Prostate gland (tissue), 2 donors: ENCODE measurements around the gene TNS1. TPM values are rescaled to one million over a fixed set of nuclear protein-coding genes. Genes with fewer than 3 reads are reported as not detected.
"Not testable (repeated sequence)": the region's sequence is repeated elsewhere in the genome, so short reads cannot be mapped to it uniquely, and the experiment has no call there.

Experiments used
- DNase-seq: peaks from one replicate; pipeline ENCODE4 v3.0.0-alpha.2; 2019; ENCODE audit warnings: low spot score
- H3K27ac ChIP-seq, 2 donors: fragments of 200-600 bp; sonication (generic); 2 replicates each; pipeline ENCODE4 v1.5.1; 2017 to 2019
- H3K27me3 ChIP-seq: fragments of 200-600 bp; sonication (generic); replicated peaks from 2 replicates; pipeline ENCODE4 v1.5.1; 2019; ENCODE audit not compliant: insufficient read depth
- H3K36me3 ChIP-seq, 2 donors: fragments of 200-600 bp; sonication (generic); 1 replicate in 1 of 2; 2 replicates in 1 of 2; pipeline versions ENCODE4 v1.5.1 to v1.8.1; 2017 to 2019
- H3K4me1 ChIP-seq: fragments of 200-600 bp; sonication (generic); replicated peaks from 2 replicates; pipeline ENCODE4 v1.5.1; 2019
- H3K4me3 ChIP-seq, 2 donors: fragments of 200-600 bp; sonication (generic); 2 replicates each; pipeline ENCODE4 v1.5.1; 2017 to 2019
- H3K9me3 ChIP-seq: fragments of 200-600 bp; sonication (generic); 2 replicates; pipeline ENCODE4 v1.5.1; 2017
- CTCF ChIP-seq, 4 experiments: fragments of 200-600 bp in 2 of 4; fragments of 450-650 bp in 2 of 4; sonication (generic) in 2 of 4; IDR thresholded peaks; 1 replicate in 3 of 4; 2 replicates in 1 of 4; pipeline ENCODE4 v1.5.1; 2016 to 2019; ENCODE audit warnings: antibody characterized with exemption in 4 of 4, mild to moderate bottlenecking in 2 of 4, moderate library complexity in 2 of 4
- POLR2A ChIP-seq: fragments of 450-650 bp; IDR thresholded peaks from one replicate; pipeline ENCODE4 v1.6.1; 2016; ENCODE audit warnings: antibody characterized with exemption, mild to moderate bottlenecking
- POLR2AphosphoS5 ChIP-seq: sonication (generic); formaldehyde crosslinking; IDR thresholded peaks from one replicate; pipeline ENCODE4 v1.6.1; 2017; ENCODE audit warnings: antibody characterized with exemption
- WGBS: methylation state at CpG from one replicate; pipeline ENCODE4 v1.1.5; 2018; 5-methylcytosine and 5-hydroxymethylcytosine counted together
- intact Hi-C: fragments of 100-400 bp; cut with DNase I; formaldehyde crosslinking; loops from one replicate; pipeline ENCODE4 v1.14.2; 2022
- total RNA-seq, 2 donors: library from RNA; depleted of rRNA; stranded (reverse); fragments of >200 nt; gene quantifications; one replicate each; pipeline ENCODE4 v1.1.0, GENCODE V29; 2016

TNS1 gene
- total RNA-seq, result 100 to 1,000 TPM; 238 to 659 TPM

GRCh38 chr2:218002845-218003180 is at the start of gene TNS1:
Gene TNS1 (minus strand): TSS chr2:218002995. CDS start chr2:218002872, 123 bp downstream.
- intact Hi-C loops, result no loop called here
- Histone ChIP-seq H3K27me3 (no peaks in the 10 kb centered on the region), H3K4me1 (no peaks in the 10 kb centered on the region), H3K4me3 (peak within 1 kb of the TSS; percentile 14 to 25), H3K9me3 (no peaks in the 10 kb centered on the region), H3K36me3 (no peaks in the 10 kb centered on the region), H3K27ac (peak within 1 kb of the TSS; percentile 64 to 75)
- no peak for DNase-seq
- WGBS, result 37% methylated on average over 13 of the region's 13 CpGs
- TF ChIP-seq POLR2AphosphoS5 (no peak), CTCF (IDR thresholded peaks at IDR 0.05) (no peak), POLR2A (no peak)

GRCh38 chr2:218051903-218052302 is 49.1 kb upstream of the TNS1 start:
- H3K36me3 ChIP-seq, result no peaks in the 10 kb centered on the region
- H3K9me3 ChIP-seq, result no peaks in the 10 kb centered on the region
- no peak overlapping the region for H3K27ac ChIP-seq
- no peaks in the 10 kb centered on the region for H3K4me1 ChIP-seq
- TF ChIP-seq CTCF (IDR thresholded peaks at IDR 0.05) (no peak), POLR2AphosphoS5 (no peak), POLR2A (no peak)
- DNase-seq, result no peak
- intact Hi-C loops, result no loop called here
- 55% methylated on average over 3 of the region's 3 CpGs for WGBS
- H3K27me3 ChIP-seq, result no peaks in the 10 kb centered on the region
- no peak overlapping the region for H3K4me3 ChIP-seq

- no peak for DNase-seq
- no peak overlapping the region for H3K4me3 ChIP-seq
- no peak overlapping the region for H3K27ac ChIP-seq
- H3K36me3 ChIP-seq, result no peaks in the 10 kb centered on the region
- intact Hi-C loops, result no loop called here
- no peaks in the 10 kb centered on the region for H3K9me3 ChIP-seq
- H3K27me3 ChIP-seq, result no peaks in the 10 kb centered on the region
- TF ChIP-seq POLR2AphosphoS5 (no peak), CTCF (IDR thresholded peaks at IDR 0.05) (no peak), POLR2A (no peak)
- 84% methylated on average over 8 of the region's 8 CpGs for WGBS
- no peaks in the 10 kb centered on the region for H3K4me1 ChIP-seq
These were observed 44.9 kb upstream of the TNS1 start for GRCh38 chr2:218047536-218048225.

GRCh38 chr2:218046238-218046637 is 43.4 kb upstream of the TNS1 start:
- WGBS, result 76% methylated on average over 4 of the region's 4 CpGs
- Histone ChIP-seq H3K27me3 (no peaks in the 10 kb centered on the region), H3K4me1 (no peaks in the 10 kb centered on the region), H3K9me3 (no peaks in the 10 kb centered on the region), H3K4me3 (no peak overlapping the region), H3K27ac (no peak overlapping the region), H3K36me3 (no peaks in the 10 kb centered on the region)
- intact Hi-C loops, result no loop called here
- DNase-seq, result no peak
- TF ChIP-seq POLR2AphosphoS5 (no peak), CTCF (IDR thresholded peaks at IDR 0.05) (no peak), POLR2A (no peak)

- intact Hi-C loops, H3K4me3 ChIP-seq, H3K9me3 ChIP-seq, H3K4me1 ChIP-seq, H3K36me3 ChIP-seq, H3K27ac ChIP-seq, H3K27me3 ChIP-seq, DNase-seq: not testable (repeated sequence)
- WGBS, result 90% methylated on average over 1 of the region's 1 CpG
These were observed 41.8 kb upstream of the TNS1 start for GRCh38 chr2:218044599-218044998.
